Renal pelvis (tissue), 4 donors: Measurements from ENCODE around the gene ADCY2. TPM values are rescaled to one million over a fixed set of nuclear protein-coding genes. Genes with fewer than 3 reads are reported as not detected.

Source experiments
- DNase-seq: peaks from one replicate; pipeline ENCODE4 v3.0.0-alpha.2; 2013
- polyA plus RNA-seq, 3 donors: library from polyadenylated mRNA; unstranded; fragments of 120-200 nt; gene quantifications; one replicate each; pipeline ENCODE4 v1.2.1, GENCODE V29; 2013; ENCODE audit not compliant: insufficient read length in 3 of 3

ADCY2 gene
- polyA plus RNA-seq, 3 donors = 3.4 to 4.0 (median 3.7) TPM

- DNase-seq = no peak
Observed at GRCh38 chr5:7662289-7662688, 266.4 kb downstream of the ADCY2 start.

GRCh38 chr5:7663808-7664207 is 267.9 kb downstream of the ADCY2 start:
- DNase-seq = no peak

- no peak for DNase-seq
Observed at GRCh38 chr5:7664208-7664607, 268.3 kb downstream of the ADCY2 start.

- DNase-seq = no peak
Observed at GRCh38 chr5:7667216-7667767, 271.4 kb downstream of the ADCY2 start.

GRCh38 chr5:7668161-7668560 is 272.2 kb downstream of the ADCY2 start:
- DNase-seq = no peak

- no peak for DNase-seq
Observed at GRCh38 chr5:7668627-7669026, 272.7 kb downstream of the ADCY2 start.

- DNase-seq = no peak
Observed at GRCh38 chr5:7671381-7671993, 275.5 kb downstream of the ADCY2 start.

GRCh38 chr5:7673658-7674057 is 277.7 kb downstream of the ADCY2 start:
- DNase-seq = no peak

GRCh38 chr5:7676455-7676854 is 280.5 kb downstream of the ADCY2 start:
- DNase-seq = no peak

GRCh38 chr5:7678030-7678429 is 282.1 kb downstream of the ADCY2 start:
- DNase-seq = no peak

GRCh38 chr5:7679663-7680062 is 283.7 kb downstream of the ADCY2 start:
- DNase-seq = no peak

GRCh38 chr5:7680260-7680659 is 284.3 kb downstream of the ADCY2 start:
- no peak for DNase-seq

- no peak for DNase-seq
Observed at GRCh38 chr5:7682379-7682778, 286.4 kb downstream of the ADCY2 start.

- no peak for DNase-seq
Observed at GRCh38 chr5:7683753-7684152, 287.8 kb downstream of the ADCY2 start.

GRCh38 chr5:7684826-7685225 is 288.9 kb downstream of the ADCY2 start:
- DNase-seq = no peak

GRCh38 chr5:7686794-7687193 is 290.9 kb downstream of the ADCY2 start:
- no peak for DNase-seq

GRCh38 chr5:7690557-7690956 is 294.6 kb downstream of the ADCY2 start:
- DNase-seq = no peak

GRCh38 chr5:7705261-7705660 is 309.3 kb downstream of the ADCY2 start:
- DNase-seq = no peak

- no peak for DNase-seq
Observed at GRCh38 chr5:7705736-7706135, 309.8 kb downstream of the ADCY2 start.

GRCh38 chr5:7706256-7706655 is 310.3 kb downstream of the ADCY2 start:
- no peak for DNase-seq

- DNase-seq = no peak
Observed at GRCh38 chr5:7714119-7714518, 318.2 kb downstream of the ADCY2 start.

GRCh38 chr5:7714697-7715096 is 318.8 kb downstream of the ADCY2 start:
- DNase-seq = no peak

GRCh38 chr5:7717691-7718090 is 321.8 kb downstream of the ADCY2 start:
- DNase-seq = no peak

GRCh38 chr5:7728076-7728475 is 332.1 kb downstream of the ADCY2 start:
- no peak for DNase-seq
